ENCODE measurements around the gene DCHS1. TPM values are rescaled to one million over a fixed set of nuclear protein-coding genes. Genes with fewer than 3 reads are reported as not detected.

The DCHS1 gene
- total RNA-seq, 1 donor from 2014 or later: 1.4 TPM

- peak; percentile 25 for ATAC-seq
These were observed 8.5 kb downstream of the DCHS1 start for GRCh38 chr11:6646918-6647679.

GRCh38 chr11:6646576-6646917 lies 9.1 kb downstream of the DCHS1 start:
- ATAC-seq: peak; percentile 28

DNA sequence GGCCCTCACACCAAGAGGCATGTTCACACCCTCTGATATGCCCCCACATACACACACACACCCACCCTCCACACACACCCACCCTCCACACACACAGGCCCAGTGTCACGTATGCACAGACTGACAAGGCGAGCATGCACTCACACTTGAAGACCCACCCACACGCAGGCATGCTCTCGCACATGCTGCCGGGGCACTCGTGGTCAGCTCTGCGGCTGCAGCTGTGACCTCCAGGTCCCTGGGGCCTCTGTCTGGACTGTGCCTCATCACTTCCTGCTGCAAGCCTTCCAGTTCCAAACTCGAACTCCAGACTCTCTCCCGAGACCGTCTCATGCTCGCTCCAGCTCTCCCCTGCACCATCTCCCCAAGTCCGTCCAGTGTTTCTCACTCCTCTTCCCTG lies 9.5 kb downstream of the DCHS1 start:
- ATAC-seq: peak; percentile 22

GRCh38 chr11:6642957-6643356 lies 12.7 kb downstream of the DCHS1 start:
- no peak for ATAC-seq

GRCh38 chr11:6640985-6641701 lies 14.5 kb downstream of the DCHS1 start:
- ATAC-seq: no peak

- ATAC-seq: no peak
These were observed 15.3 kb downstream of the DCHS1 start for GRCh38 chr11:6640036-6640984.

- ATAC-seq: no peak
These were observed 17.2 kb downstream of the DCHS1 start for GRCh38 chr11:6638429-6638828.

DNA sequence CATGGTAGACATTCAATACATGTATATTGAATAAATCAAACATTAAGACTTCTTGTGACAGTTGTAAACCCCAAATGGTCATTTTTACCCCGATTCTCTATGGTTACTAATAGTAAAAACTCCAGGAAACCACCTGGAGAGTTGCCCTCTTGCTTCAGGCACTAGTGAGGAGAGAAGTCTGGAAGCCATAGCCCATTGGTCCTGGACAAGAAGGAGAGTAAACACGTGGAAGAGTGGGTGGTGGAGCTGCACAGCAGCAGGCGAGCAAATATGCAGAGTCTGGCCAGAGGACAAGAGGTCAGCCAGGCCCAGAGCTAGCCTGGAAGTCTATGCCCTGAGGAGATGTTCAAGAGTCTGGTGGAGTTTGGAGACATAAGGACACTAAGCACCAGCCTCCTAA lies 17.7 kb downstream of the DCHS1 start:
- no peak for ATAC-seq

DNA sequence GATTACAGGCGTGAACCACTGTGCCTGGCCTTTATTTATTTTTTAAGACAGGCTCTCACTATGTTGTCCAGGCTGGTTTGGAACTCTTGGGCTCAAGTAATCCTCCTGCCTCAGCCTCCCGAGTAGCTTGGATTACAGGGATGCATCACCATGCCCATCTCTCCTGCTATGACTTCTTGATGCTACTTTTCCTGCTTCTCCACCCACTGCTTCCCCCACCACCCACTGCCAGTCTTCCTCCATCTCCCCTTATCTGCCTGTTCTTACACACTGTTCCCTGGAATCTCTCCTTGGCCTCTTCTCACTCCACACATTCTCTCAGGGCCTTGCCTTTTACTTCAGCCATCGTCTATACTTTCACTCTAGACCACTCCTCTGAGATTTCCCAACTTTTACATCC lies 19.1 kb downstream of the DCHS1 start:
- ATAC-seq: no peak

DNA sequence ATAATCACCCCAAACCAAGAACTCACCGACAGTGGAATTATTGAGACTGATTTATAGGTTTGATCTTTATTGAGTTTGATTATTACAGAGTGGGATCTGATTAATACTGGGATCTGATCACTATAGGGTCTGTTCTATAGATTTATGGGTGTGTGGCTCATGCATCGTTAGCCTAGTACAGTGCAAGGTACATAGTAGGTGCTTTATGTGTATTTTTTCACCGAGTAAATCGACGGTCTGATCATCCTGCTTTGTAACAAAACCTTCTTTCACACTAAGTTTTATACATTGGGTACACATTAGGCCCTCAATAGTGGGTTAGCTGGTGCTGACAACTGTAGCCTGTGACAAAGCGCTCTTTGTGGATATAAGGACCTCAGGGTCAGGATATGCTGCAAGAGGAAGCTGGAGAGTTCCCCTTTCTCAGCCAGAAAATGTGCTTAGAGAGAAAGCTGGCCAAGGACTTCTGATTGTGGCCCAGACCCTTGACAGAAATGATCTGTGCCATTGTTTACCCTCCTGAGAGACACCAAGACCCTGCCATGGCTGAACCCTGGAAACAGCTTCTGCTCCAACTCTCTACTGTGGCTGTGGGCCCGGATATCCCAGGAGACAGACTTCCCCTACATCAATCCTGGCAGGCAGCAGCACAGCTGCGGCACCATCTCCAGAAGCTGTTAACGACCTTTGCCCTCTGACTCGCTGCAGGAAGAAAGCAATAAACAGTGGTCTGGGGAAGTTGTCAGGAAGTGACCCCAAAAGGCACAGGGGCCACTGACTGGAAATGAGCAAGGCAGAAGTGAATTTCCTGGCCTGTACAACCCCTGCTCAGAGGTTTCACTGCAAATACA lies 20.3 kb downstream of the DCHS1 start:
- ATAC-seq: peak; percentile 46

- no peak for ATAC-seq
These were observed 21.1 kb downstream of the DCHS1 start for GRCh38 chr11:6634534-6634933.

- ATAC-seq: no peak
These were observed 21.9 kb downstream of the DCHS1 start for GRCh38 chr11:6633422-6634408.

DNA sequence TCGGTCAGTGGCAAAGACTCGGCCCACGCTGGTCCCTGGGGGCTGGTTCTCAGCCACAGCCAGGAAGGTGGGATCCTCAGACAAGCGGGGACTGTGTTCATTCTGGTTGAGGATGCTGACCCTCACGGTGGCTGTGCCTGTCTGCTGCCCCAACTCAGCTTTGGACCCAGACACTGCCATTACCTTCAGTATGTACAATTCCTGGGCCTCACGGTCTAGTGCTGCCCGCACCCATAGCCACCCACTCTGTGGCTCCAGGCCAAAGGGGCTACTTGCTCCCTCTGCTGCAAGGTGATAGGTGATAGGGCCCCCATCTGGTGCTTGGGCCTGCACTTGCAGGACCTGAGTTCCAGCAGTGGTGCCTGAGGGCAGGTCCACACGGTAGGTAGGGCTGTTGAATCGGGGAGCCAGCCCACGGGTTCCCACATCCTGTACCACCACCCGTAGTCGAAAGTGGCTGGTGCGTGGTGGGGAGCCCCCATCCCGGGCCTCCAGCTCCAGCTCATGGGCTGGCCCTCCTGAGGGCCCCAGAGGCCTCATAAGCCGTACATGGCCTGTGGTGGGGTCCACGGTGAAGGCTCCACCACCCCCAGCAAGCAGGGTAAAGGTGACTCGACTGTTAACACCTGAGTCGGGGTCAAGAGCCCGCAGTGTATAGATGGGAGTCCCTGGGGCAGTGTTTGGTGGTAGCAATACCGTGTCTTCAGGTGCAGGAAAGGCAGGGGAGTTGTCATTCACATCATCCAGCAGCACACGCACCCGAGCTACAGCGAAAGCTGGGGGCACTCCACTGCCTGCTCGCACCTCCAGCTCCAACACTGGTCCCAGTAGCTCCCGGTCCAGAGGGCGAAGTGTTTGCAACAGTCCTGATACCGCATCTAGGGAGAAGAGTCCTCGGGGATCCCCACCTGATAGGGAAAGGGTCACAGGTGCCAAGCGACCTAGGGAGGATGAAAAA lies 23.2 kb downstream of the DCHS1 start:
- ATAC-seq: no peak

DNA sequence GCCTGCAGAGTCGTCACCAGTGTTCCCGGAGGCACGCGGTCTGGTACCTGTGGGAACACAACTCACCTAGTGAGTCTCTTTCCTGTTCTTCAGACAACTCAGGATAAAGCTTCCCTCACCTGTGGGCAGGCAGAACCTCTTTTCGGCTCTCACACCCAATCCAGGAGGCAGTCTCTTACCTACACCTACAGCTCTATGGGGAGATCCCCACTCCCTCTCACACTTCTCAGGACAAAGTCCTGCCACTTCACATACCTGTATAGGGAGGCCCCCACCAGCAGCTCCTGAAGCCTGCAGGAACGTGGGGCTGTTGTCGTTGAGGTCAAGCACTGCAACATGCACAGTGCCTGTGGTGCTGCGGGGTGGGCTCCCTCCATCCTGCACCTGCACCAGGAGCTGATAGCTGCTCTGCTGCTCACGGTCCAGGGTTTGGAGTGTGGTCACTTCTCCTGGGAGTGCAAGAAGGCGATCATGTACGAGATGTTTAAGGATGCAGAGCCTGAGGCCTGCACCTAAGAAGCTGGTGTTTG lies 24.2 kb downstream of the DCHS1 start:
- no peak for ATAC-seq

- ATAC-seq: no peak
These were observed 24.8 kb downstream of the DCHS1 start for GRCh38 chr11:6630632-6631291.

GRCh38 chr11:6629892-6630631 lies 25.5 kb downstream of the DCHS1 start:
- no peak for ATAC-seq

DNA sequence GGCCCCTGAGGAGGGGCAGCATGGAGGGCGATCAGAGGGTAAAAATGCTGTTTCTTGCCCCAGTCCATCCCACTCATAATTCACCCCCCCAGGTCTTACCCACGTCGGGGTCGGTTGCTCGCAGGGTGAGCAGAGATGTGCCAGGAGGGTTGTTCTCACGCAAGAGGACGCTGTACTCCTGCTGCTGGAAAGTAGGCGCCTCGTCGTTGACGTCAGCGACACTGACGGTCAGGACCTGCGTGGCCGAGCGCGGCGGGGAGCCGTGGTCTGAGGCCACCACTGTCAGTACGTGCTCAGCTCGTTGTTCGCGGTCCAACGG lies 26.1 kb downstream of the DCHS1 start:
- no peak for ATAC-seq

DNA sequence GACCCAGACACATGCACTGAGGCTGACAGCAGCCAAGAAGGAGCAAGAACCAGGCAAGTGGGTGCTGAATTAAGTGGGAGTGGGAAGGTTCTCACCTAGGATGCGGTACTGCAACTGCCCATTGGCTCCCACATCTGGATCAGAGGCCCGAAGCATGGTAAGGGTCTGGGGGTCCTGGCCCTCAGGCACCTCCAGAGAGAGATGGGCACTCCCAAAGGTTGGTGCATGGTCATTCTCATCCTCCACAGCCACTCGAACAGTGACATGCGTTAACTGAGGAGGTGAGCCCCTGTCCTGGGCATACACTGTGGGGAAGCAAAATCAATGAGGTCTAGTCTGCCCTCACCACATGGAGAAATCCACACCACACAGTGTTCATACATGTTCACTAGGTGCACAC lies 27.1 kb downstream of the DCHS1 start:
- ATAC-seq: no peak

All from esophagus mucosa (tissue), 1 donor.